Stimulated activated CD4-positive, alpha-beta T cell treated with anti-CD3 and anti-CD28 coated beads, Interleukin-2, amount 100 ng/mL, for 4 hours (primary cell): ENCODE measurements around the gene TBC1D22A.
"Not testable (repeated sequence)": the region's sequence is repeated elsewhere in the genome, so short reads cannot be mapped to it uniquely, and the experiment has no call there.

Experiments
- DNase-seq: peaks from one replicate; pipeline ENCODE4 v3.0.0-alpha.2; 2020; ENCODE audit warnings: low read depth

TBC1D22A gene

GRCh38 chr22:46813816-46814597 lies 51.6 kb downstream of the TBC1D22A start:
- DNase-seq = no peak

- DNase-seq = no peak
These were observed 52.7 kb downstream of the TBC1D22A start for GRCh38 chr22:46815132-46815531.

- no peak for DNase-seq
These were observed 53.1 kb downstream of the TBC1D22A start for GRCh38 chr22:46815559-46815895.

GRCh38 chr22:46815896-46816731 lies 53.7 kb downstream of the TBC1D22A start:
- no peak for DNase-seq

GRCh38 chr22:46817390-46817789 lies 54.9 kb downstream of the TBC1D22A start:
- not testable (repeated sequence) for DNase-seq

- DNase-seq = no peak
These were observed 60.8 kb downstream of the TBC1D22A start for GRCh38 chr22:46823248-46823647.

GRCh38 chr22:46823654-46824053 lies 61.2 kb downstream of the TBC1D22A start:
- DNase-seq = no peak

GRCh38 chr22:46824344-46824909 lies 62.0 kb downstream of the TBC1D22A start:
- DNase-seq = no peak

- no peak for DNase-seq
These were observed 62.6 kb downstream of the TBC1D22A start for GRCh38 chr22:46824980-46825544.

GRCh38 chr22:46826438-46827135 lies 64.1 kb downstream of the TBC1D22A start:
- no peak for DNase-seq

- no peak for DNase-seq
These were observed 64.8 kb downstream of the TBC1D22A start for GRCh38 chr22:46827136-46827780.

GRCh38 chr22:46827781-46828180 lies 65.3 kb downstream of the TBC1D22A start:
- DNase-seq = no peak

GRCh38 chr22:46828323-46828900 lies 66.0 kb downstream of the TBC1D22A start:
- no peak for DNase-seq

- DNase-seq = no peak
These were observed 66.9 kb downstream of the TBC1D22A start for GRCh38 chr22:46829117-46829891.

- no peak for DNase-seq
These were observed 67.7 kb downstream of the TBC1D22A start for GRCh38 chr22:46829941-46830715.

GRCh38 chr22:46830841-46831240 lies 68.4 kb downstream of the TBC1D22A start:
- DNase-seq = no peak

- DNase-seq = no peak
These were observed 70.8 kb downstream of the TBC1D22A start for GRCh38 chr22:46833228-46833627.

- DNase-seq = no peak
These were observed 71.7 kb downstream of the TBC1D22A start for GRCh38 chr22:46834021-46834737.

GRCh38 chr22:46835288-46835687 lies 72.8 kb downstream of the TBC1D22A start:
- DNase-seq = no peak
